ENCODE measurements around the gene RADIL.

GRCh38 chr7:4794591-4795350 is 88.7 kb downstream of the RADIL start:
- TF ChIP-seq CTCF (IDR thresholded peaks at IDR 0.05): no peak
- no peak for TF ChIP-seq POLR2A (IDR thresholded peaks at IDR 0.05)

Measured in body of pancreas (tissue), 4 donors.